Measurements from ENCODE around the gene TLE1. TPM values are rescaled to one million over a fixed set of nuclear protein-coding genes. Genes with fewer than 3 reads are reported as not detected.
A peak's percentile ranks its signal among the peaks of the same experiment; 100 is the strongest.

TLE1 gene
- total RNA-seq, 1 experiment from 2014 or later: 79.3 TPM

- no peak overlapping the region for H3K23ac ChIP-seq (ENCODE audit: insufficient read length, low read depth, low read length)
- H2BK15ac ChIP-seq (ENCODE audit: low read depth, low read length): no peak overlapping the region
- no peaks in the 10 kb centered on the region for H3K4me1 ChIP-seq (ENCODE audit: insufficient read depth, low read length)
- Mint-ChIP-seq H3K9me3 (no peaks in the 10 kb centered on the region), H3K36me3 (ENCODE audit: insufficient read depth in 1 of 3, low read depth in 3 of 3) (peaks cover 12 to 31% (median 27%) of the 10 kb centered on the region in 3 experiments), H3K27ac (peak overlapping the region in 1 of 3 experiments; percentile 1; a peak in 1 of 7 replicates), H3K4me1 (peaks cover 16 to 36% of the 10 kb centered on the region in 2 experiments), H3K4me3 (no peak overlapping the region), H3K27me3 (ENCODE audit: low read depth) (no peaks in the 10 kb centered on the region)
- no peak overlapping the region for H2AK5ac ChIP-seq (ENCODE audit: insufficient read length, low read length)
- no peak overlapping the region for H3T11ph ChIP-seq (ENCODE audit: low read length)
- no peak for TF ChIP-seq CTCF (conservative IDR thresholded peaks at IDR 0.05)
- no peaks in the 10 kb centered on the region for H4K20me1 ChIP-seq (ENCODE audit: control insufficient read depth, insufficient read depth, insufficient read length)
- no peak overlapping the region for H2BK5ac ChIP-seq (ENCODE audit: insufficient read length, low read length)
- H2AFZ ChIP-seq (ENCODE audit: low read length): no peak overlapping the region
- no peak overlapping the region for H3K56ac ChIP-seq (ENCODE audit: insufficient read length, low read depth, low read length)
- no peak overlapping the region for H3K18ac ChIP-seq (ENCODE audit: insufficient read length, low read depth, low read length)
- H3K23me2 ChIP-seq (ENCODE audit: insufficient read length, low read depth, low read length, poor library complexity, severe bottlenecking): peaks cover 3% of the 10 kb centered on the region
- no peak overlapping the region for H2BK12ac ChIP-seq (ENCODE audit: insufficient read length, low read depth, low read length)
- no CpG with 5 or more reads among the region's 4 CpGs for WGBS (ENCODE audit: extremely low coverage, insufficient read length, low lambda C conversion rate)
- peaks cover 77% of the 10 kb centered on the region for H3K79me2 ChIP-seq (ENCODE audit: insufficient read depth, low read length)
- no peak overlapping the region for H2BK120ac ChIP-seq (ENCODE audit: low read depth, low read length, poor library complexity, severe bottlenecking)
- H3K9ac ChIP-seq (ENCODE audit: extremely low read depth, insufficient read length, low read length): no peak overlapping the region
- no peak overlapping the region for H3K4me2 ChIP-seq (ENCODE audit: insufficient read depth, insufficient read length, low read length)
- H3K27me3 ChIP-seq (ENCODE audit: insufficient read depth, low read length): no peaks in the 10 kb centered on the region
- H2BK20ac ChIP-seq (ENCODE audit: low read depth, low read length, poor library complexity, severe bottlenecking): no peak overlapping the region
- no peak overlapping the region for H3K14ac ChIP-seq (ENCODE audit: insufficient read depth, low read length)
- no peak for DNase-seq
- no peaks in the 10 kb centered on the region for H3K9me3 ChIP-seq (ENCODE audit: control insufficient read depth, low read depth, low read length)
- no peak overlapping the region for H3K27ac ChIP-seq (ENCODE audit: insufficient read length, low read depth, low read length)
- H3K4ac ChIP-seq (ENCODE audit: low read depth, low read length): no peak overlapping the region
- H3K79me1 ChIP-seq (ENCODE audit: insufficient read depth, low read depth, low read length, poor library complexity, severe bottlenecking): peaks cover 5% of the 10 kb centered on the region
- H4K91ac ChIP-seq (ENCODE audit: insufficient read length, low read depth, low read length): no peak overlapping the region
- no peak overlapping the region for H4K8ac ChIP-seq (replicated peaks; ENCODE audit: insufficient read length, low read depth, low read length)
- H4K5ac ChIP-seq (ENCODE audit: insufficient read length, low read depth, low read length): no peak overlapping the region
Observed at GRCh38 chr9:81682177-81682576, 7.2 kb downstream of the TLE1 start.
